Astrocyte (in vitro differentiated cells and primary cell): ENCODE results near the gene VAPA. TPM values are rescaled to one million over a fixed set of nuclear protein-coding genes. Genes with fewer than 3 reads are reported as not detected.

ENCODE experiments used
- DNase-seq: peaks from one replicate; pipeline ENCODE4 v3.0.0-alpha.2; 2010; ENCODE audit warnings: low read depth
- FAIRE-seq: peaks from 2 replicates; lab custom pipeline; 2011; peaks lifted over from hg19 to GRCh38; lab: Jason Lieb, UNC
- H2AFZ ChIP-seq: 2 replicates; pipeline ENCODE4 v1.6.0; 2012; ENCODE audit warnings: low read depth, low read length, inconsistent platforms
- H3K27ac ChIP-seq: 2 replicates; pipeline ENCODE4 v1.5.1; 2011; ENCODE audit warnings: low read depth, low read length, inconsistent platforms
- H3K27me3 ChIP-seq: 2 replicates; pipeline ENCODE4 v1.6.0; 2011; ENCODE audit warnings: low read length, inconsistent platforms; ENCODE audit not compliant: insufficient read depth
- H3K36me3 ChIP-seq: 2 replicates; pipeline ENCODE4 v1.5.1; 2011; ENCODE audit warnings: low read length, inconsistent platforms; ENCODE audit not compliant: insufficient read depth
- H3K4me1 ChIP-seq: 2 replicates; pipeline ENCODE4 v1.5.1; 2011; ENCODE audit warnings: low read length, inconsistent platforms; ENCODE audit not compliant: insufficient read depth
- H3K4me2 ChIP-seq: 2 replicates; pipeline ENCODE4 v1.6.0; 2012; ENCODE audit warnings: low read length, inconsistent platforms
- H3K4me3 ChIP-seq: 2 replicates; pipeline ENCODE4 v1.5.1; 2011; ENCODE audit warnings: low read depth, mild to moderate bottlenecking, low read length, inconsistent platforms; ENCODE audit not compliant: insufficient read depth
- H3K79me2 ChIP-seq: 2 replicates; pipeline ENCODE4 v1.6.0; 2012; ENCODE audit warnings: mild to moderate bottlenecking, low read length, inconsistent platforms; ENCODE audit not compliant: insufficient read depth
- H3K9ac ChIP-seq: 2 replicates; pipeline ENCODE4 v1.6.0; 2012; ENCODE audit warnings: mild to moderate bottlenecking, low read length, inconsistent platforms
- H3K9me3 ChIP-seq: 2 replicates; pipeline ENCODE4 v1.5.1; 2012; ENCODE audit warnings: low read depth, mild to moderate bottlenecking, low read length, inconsistent platforms; ENCODE audit not compliant: insufficient read depth
- H4K20me1 ChIP-seq: 2 replicates; pipeline ENCODE4 v1.6.0; 2012; ENCODE audit warnings: low read length, inconsistent platforms; ENCODE audit not compliant: insufficient read depth
- H3K27ac Mint-ChIP-seq: one replicate; pipeline ENCODE4 v1.8.0; 2021; ENCODE audit warnings: mild to moderate bottlenecking, mixed read lengths; ENCODE audit not compliant: unreplicated experiment
- H3K27me3 Mint-ChIP-seq: one replicate; pipeline ENCODE4 v1.8.0; 2021; ENCODE audit warnings: low read depth, mixed read lengths; ENCODE audit not compliant: unreplicated experiment
- H3K36me3 Mint-ChIP-seq: one replicate; pipeline ENCODE4 v1.8.0; 2021; ENCODE audit warnings: low read depth, mixed read lengths; ENCODE audit not compliant: unreplicated experiment
- H3K4me1 Mint-ChIP-seq: one replicate; pipeline ENCODE4 v1.8.0; 2021; ENCODE audit warnings: low read depth, mixed read lengths; ENCODE audit not compliant: unreplicated experiment
- H3K4me3 Mint-ChIP-seq: one replicate; pipeline ENCODE4 v1.8.0; 2021; ENCODE audit warnings: mild to moderate bottlenecking, moderate library complexity, mixed read lengths; ENCODE audit not compliant: unreplicated experiment
- H3K9me3 Mint-ChIP-seq: one replicate; pipeline ENCODE4 v1.8.0; 2021; ENCODE audit warnings: mild to moderate bottlenecking, mixed read lengths; ENCODE audit not compliant: unreplicated experiment
- CTCF ChIP-seq: IDR thresholded peaks from 2 replicates; pipeline ENCODE4 v1.5.1; 2011; ENCODE audit warnings: low read depth, mild to moderate bottlenecking, inconsistent platforms, low read length, moderate library complexity; ENCODE audit not compliant: insufficient read depth
- EZH2 ChIP-seq: IDR thresholded peaks from 2 replicates; pipeline ENCODE4 v1.6.1; 2012; ENCODE audit warnings: mild to moderate bottlenecking, low read length, inconsistent platforms; ENCODE audit not compliant: insufficient read depth
- total RNA-seq: library from RNA; stranded (reverse); gene quantifications from 2 replicates; pipeline ENCODE4 v1.2.1, GENCODE V29; 2021

VAPA gene
- total RNA-seq, 1 donor from 2014 or later: 181 TPM

GRCh38 chr18:9951022-9951859 lies 37.4 kb downstream of the VAPA start:
- H3K9me3 Mint-ChIP-seq: no peaks in the 10 kb centered on the region
- no peaks in the 10 kb centered on the region for H3K4me1 ChIP-seq
- no peak overlapping the region for H2AFZ ChIP-seq
- peaks cover 43% of the 10 kb centered on the region for H3K36me3 ChIP-seq
- H4K20me1 ChIP-seq: peaks cover 69% of the 10 kb centered on the region
- FAIRE-seq: peak; percentile 52
- H3K4me2 ChIP-seq: no peak overlapping the region
- no peak overlapping the region for H3K4me3 Mint-ChIP-seq
- no peak overlapping the region for H3K4me3 ChIP-seq
- no peak for TF ChIP-seq EZH2
- peak; percentile 84 for TF ChIP-seq CTCF
- no peaks in the 10 kb centered on the region for H3K27me3 Mint-ChIP-seq
- no peaks in the 10 kb centered on the region for H3K9me3 ChIP-seq
- peaks cover 63% of the 10 kb centered on the region for H3K79me2 ChIP-seq
- H3K27me3 ChIP-seq: no peaks in the 10 kb centered on the region
- no peak overlapping the region for H3K9ac ChIP-seq
- no peak overlapping the region for H3K27ac Mint-ChIP-seq
- H3K27ac ChIP-seq: no peak overlapping the region
- peak; percentile 65 for DNase-seq
- H3K36me3 Mint-ChIP-seq: peaks cover 16% of the 10 kb centered on the region
- H3K4me1 Mint-ChIP-seq: peaks cover 32% of the 10 kb centered on the region

- H3K27ac ChIP-seq: no peak overlapping the region
- Mint-ChIP-seq H3K27me3 (no peaks in the 10 kb centered on the region), H3K27ac (no peak overlapping the region)
Measured at GRCh38 chr18:9952633-9953416, 39.0 kb downstream of the VAPA start.

More at GRCh38 chr18:9952633-9953416, 39.0 kb downstream of the VAPA start:
- no peak overlapping the region for H3K4me2 ChIP-seq
- no peaks in the 10 kb centered on the region for H3K27me3 ChIP-seq
- H3K4me1 ChIP-seq: no peaks in the 10 kb centered on the region
- no peak overlapping the region for H2AFZ ChIP-seq
- H3K79me2 ChIP-seq: peaks cover 53% of the 10 kb centered on the region
- H3K4me3 ChIP-seq: no peak overlapping the region
- no peak for TF ChIP-seq EZH2
- no peak for TF ChIP-seq CTCF
- peak; percentile 60 for DNase-seq
- Mint-ChIP-seq H3K36me3 (peaks cover 13% of the 10 kb centered on the region), H3K4me1 (peaks cover 29% of the 10 kb centered on the region), H3K4me3 (no peak overlapping the region), H3K9me3 (no peaks in the 10 kb centered on the region)
- no peak overlapping the region for H3K9ac ChIP-seq
- no peak for FAIRE-seq
- no peaks in the 10 kb centered on the region for H3K9me3 ChIP-seq
- H3K36me3 ChIP-seq: peaks cover 36% of the 10 kb centered on the region
- H4K20me1 ChIP-seq: peaks cover 64% of the 10 kb centered on the region
